B cell (primary cell): ENCODE data around the gene SYT17. TPM values are rescaled to one million over a fixed set of nuclear protein-coding genes. Genes with fewer than 3 reads are reported as not detected.

Source experiments
- ATAC-seq: fragments of 200-7000 bp; cut with Tn5 transposase; one replicate; pipeline ENCODE4 v1.10.0; 2021; ENCODE audit warnings: low read depth, mild to moderate bottlenecking, moderate number of reproducible peaks, moderate library complexity
- CTCF ChIA-PET: fragments of 350-600 bp; sonication (Branson Sonifier 250); formaldehyde crosslinking; loops from one replicate; lab custom pipeline; 2021; ENCODE audit warnings: antibody characterized with exemption, inconsistent platforms; lab: Charles Lee
- POLR2A ChIA-PET: fragments of 350-600 bp; sonication (Branson Sonifier 250); formaldehyde crosslinking; loops from one replicate; lab custom pipeline; 2021; ENCODE audit warnings: antibody characterized with exemption; lab: Charles Lee
- DNase-seq: peaks from one replicate; pipeline ENCODE4 v3.0.0; 2013
- H2AFZ ChIP-seq: 2 replicates; pipeline ENCODE4 v1.6.1; 2012; ENCODE audit warnings: mild to moderate bottlenecking, low read depth, low read length; ENCODE audit not compliant: insufficient read depth, poor library complexity, severe bottlenecking
- H3K27ac ChIP-seq, 2 donors: 1 replicate in 1 of 2; 2 replicates in 1 of 2; pipeline ENCODE4 v1.5.1; 2012 to 2013; ENCODE audit warnings: low read length in 2 of 2, mild to moderate bottlenecking in 2 of 2, moderate library complexity in 1 of 2
- H3K27me3 ChIP-seq, 4 experiments: fragments of 200-600 bp in 1 of 4; sonication (generic) in 1 of 4; replicated peaks in 1 of 4; 1 replicate in 2 of 4; 2 replicates in 2 of 4; pipeline versions ENCODE4 v1.6.1 to v1.7.0; 2013 to 2016; ENCODE audit warnings: low read length in 3 of 4, mild to moderate bottlenecking in 2 of 4, mixed read lengths in 1 of 4, moderate library complexity in 1 of 4; ENCODE audit not compliant: insufficient read depth in 4 of 4, control insufficient read depth in 3 of 4; ENCODE audit errors: control extremely low read depth in 1 of 4
- H3K36me3 ChIP-seq, 2 experiments: replicated peaks in 1 of 2; 1 replicate in 1 of 2; 2 replicates in 1 of 2; pipeline versions ENCODE4 v1.6.1 to v1.7.1; 2013; ENCODE audit warnings: low read length in 1 of 2; ENCODE audit not compliant: insufficient read depth in 2 of 2, control insufficient read depth in 1 of 2; ENCODE audit errors: control extremely low read depth in 1 of 2, extremely low read depth in 1 of 2
- H3K4me1 ChIP-seq, 2 donors: fragments of 200-600 bp in 1 of 2; sonication (generic) in 1 of 2; 1 replicate in 1 of 2; 2 replicates in 1 of 2; pipeline versions ENCODE4 v1.5.1 to v1.6.1; 2013 to 2017; ENCODE audit warnings: low read length in 2 of 2; ENCODE audit not compliant: control insufficient read depth in 2 of 2, insufficient read depth in 2 of 2
- H3K4me2 ChIP-seq: replicated peaks from 2 replicates; pipeline ENCODE3; 2012; ENCODE audit warnings: mild to moderate bottlenecking, low read depth, low read length; ENCODE audit not compliant: poor library complexity, severe bottlenecking
- H3K4me3 ChIP-seq, 5 experiments: fragments of 200-600 bp in 1 of 5; sonication (generic) in 1 of 5; 1 replicate in 3 of 5; 2 replicates in 2 of 5; pipeline versions ENCODE4 v1.5.1 to v1.7.0; 2011 to 2016; ENCODE audit warnings: low read length in 4 of 5, mild to moderate bottlenecking in 4 of 5, low read depth in 2 of 5, control low read depth in 1 of 5, moderate library complexity in 1 of 5; ENCODE audit not compliant: insufficient read depth in 1 of 5; ENCODE audit errors: control extremely low read depth in 1 of 5, extremely low read depth in 1 of 5
- H3K79me2 ChIP-seq: fragments of 200-600 bp; sonication (generic); one replicate; pipeline ENCODE4 v1.6.0; 2016; ENCODE audit warnings: low read length; ENCODE audit not compliant: control insufficient read depth, insufficient read depth
- H3K9ac ChIP-seq: fragments of 200-600 bp; sonication (generic); 2 replicates; pipeline ENCODE4 v1.6.1; 2017; ENCODE audit warnings: mild to moderate bottlenecking, low read length, moderate library complexity
- H3K9me3 ChIP-seq, 3 donors: one replicate each; pipeline versions ENCODE4 v1.6.1 to v1.7.1; 2013; ENCODE audit warnings: low read length in 2 of 3; ENCODE audit not compliant: control insufficient read depth in 2 of 3, insufficient read depth in 1 of 3; ENCODE audit errors: control extremely low read depth in 1 of 3
- H4K20me1 ChIP-seq: 2 replicates; pipeline ENCODE4 v1.6.0; 2012; ENCODE audit warnings: mild to moderate bottlenecking, low read length; ENCODE audit not compliant: insufficient read depth, control insufficient read depth, poor library complexity, severe bottlenecking
- H3K27ac Mint-ChIP-seq: one replicate; pipeline ENCODE4 v1.8.0; 2021; ENCODE audit warnings: mixed read lengths
- H3K27me3 Mint-ChIP-seq: one replicate; pipeline ENCODE4 v1.8.0; 2021; ENCODE audit warnings: mixed read lengths
- H3K4me1 Mint-ChIP-seq: one replicate; pipeline ENCODE4 v1.8.0; 2021; ENCODE audit warnings: mixed read lengths
- H3K4me3 Mint-ChIP-seq: one replicate; pipeline ENCODE4 v1.8.0; 2021; ENCODE audit warnings: mixed read lengths
- H3K9me3 Mint-ChIP-seq: one replicate; pipeline ENCODE4 v1.8.0; 2022; ENCODE audit warnings: mixed read lengths; ENCODE audit not compliant: insufficient read depth
- EZH2 ChIP-seq: IDR thresholded peaks from 2 replicates; pipeline ENCODE4 v1.6.1; 2012; ENCODE audit warnings: borderline replicate concordance, low read depth, mild to moderate bottlenecking, moderate library complexity, low read length; ENCODE audit not compliant: insufficient read depth, poor library complexity, severe bottlenecking
- whole genome bisulfite sequencing: methylation state at CpG from one replicate; pipeline ENCODE4 v1.1.5; 2013; ENCODE audit warnings: missing lambda C conversion rate; ENCODE audit not compliant: insufficient coverage; 5-methylcytosine and 5-hydroxymethylcytosine counted together
- intact Hi-C: fragments of 100-400 bp; cut with micrococcal nuclease; formaldehyde crosslinking; loops from one replicate; pipeline ENCODE4 v1.10.0; 2022
- polyA plus RNA-seq: library from polyadenylated mRNA; depleted of rRNA; stranded (reverse); fragments of >200 nt; gene quantifications from 2 replicates; pipeline ENCODE4 v1.2.3, GENCODE V29; 2012
- total RNA-seq, 2 donors: library from RNA; stranded (reverse); fragments of 120-200 nt in 1 of 2; gene quantifications; 1 replicate in 1 of 2; 2 replicates in 1 of 2; pipeline versions ENCODE4 v1.2.3 to v1.2.4, GENCODE V29; 2013 to 2022
- TF ChIP-seq, protein P1 (sequence below): fragments of 200-600 bp; IDR thresholded peaks from one replicate; pipeline ENCODE4 v1.8.0; 2022; ENCODE audit warnings: antibody characterized with exemption, mild to moderate bottlenecking

Gene SYT17
- total and polyA plus RNA-seq, 2 donors (not counting 1 experiment from before 2014, with no cell fraction given) = 24.9 to 27.7 TPM

DNA sequence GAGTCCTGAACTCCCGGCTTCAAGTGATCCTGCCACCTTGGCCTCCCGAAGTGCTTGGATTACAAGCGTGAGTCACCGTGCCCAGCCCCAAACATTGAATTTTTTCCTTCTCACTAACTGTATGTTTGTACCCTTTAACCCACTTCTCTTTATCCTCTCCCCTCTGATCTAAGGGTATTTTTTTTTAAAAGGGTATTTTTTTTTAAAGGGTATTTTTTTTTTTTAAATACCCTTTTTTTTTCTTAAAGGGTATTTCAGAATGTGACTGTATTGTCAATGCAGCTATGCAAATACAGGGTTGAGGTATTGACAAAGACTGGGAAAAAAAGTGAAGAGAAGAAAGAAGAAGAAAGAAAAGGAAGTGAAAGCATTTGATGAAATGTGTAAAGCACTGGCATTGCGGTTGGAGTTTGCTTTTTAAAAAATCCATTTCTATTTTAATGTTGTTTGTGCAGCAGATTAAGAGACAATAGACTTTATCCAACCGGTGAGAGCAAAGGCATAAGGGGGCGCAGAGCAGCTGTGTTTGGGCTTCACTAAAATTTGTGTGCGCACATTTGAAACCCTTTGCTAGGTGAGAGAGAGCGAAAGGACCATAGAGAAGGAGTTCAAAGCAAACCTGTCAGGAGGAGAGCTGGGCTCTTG, 42.4 kb downstream of the SYT17 start:
- Histone ChIP-seq H3K79me2 (peaks cover 23% of the 10 kb centered on the region), H4K20me1 (no peaks in the 10 kb centered on the region), H3K4me2 (peak overlapping the region; percentile 75), H2AFZ (peak overlapping the region; percentile 71), H3K4me3 (peak overlapping the region in 4 of 5 experiments; percentile 32 to 63 (median 48)), H3K27me3 (no peaks in the 10 kb centered on the region), H3K9me3 (peaks cover 0 to 33% (median 11%) of the 10 kb centered on the region in 3 donors), H3K27ac (peak overlapping the region; percentile 96), H3K4me1 (peaks cover 41 to 71% of the 10 kb centered on the region in 2 donors), H3K9ac (peak overlapping the region; percentile 72), H3K36me3 (no peaks in the 10 kb centered on the region)
- ChIA-PET POLR2A (interaction anchor here (0.6 to 0.7 kb wide), 2 partner anchors 143 to 152 kb away, joined by 3 to 4 read pairs; partner anchors contain the start of gene COQ7), CTCF (interaction anchor here (0.8 to 2.0 kb wide), 7 partner anchors 12 to 292 kb away, joined by 3 to 7 read pairs (median 5); no protein-coding TSS in a partner anchor)
- Mint-ChIP-seq H3K9me3 (peaks cover 3% of the 10 kb centered on the region), H3K4me1 (peaks cover 60% of the 10 kb centered on the region), H3K4me3 (peak overlapping the region; percentile 85), H3K27me3 (no peaks in the 10 kb centered on the region), H3K27ac (peak overlapping the region; percentile 95)
- ATAC-seq (peak; percentile 73), DNase-seq (peak; percentile 85)
- TF ChIP-seq, protein P1, sequence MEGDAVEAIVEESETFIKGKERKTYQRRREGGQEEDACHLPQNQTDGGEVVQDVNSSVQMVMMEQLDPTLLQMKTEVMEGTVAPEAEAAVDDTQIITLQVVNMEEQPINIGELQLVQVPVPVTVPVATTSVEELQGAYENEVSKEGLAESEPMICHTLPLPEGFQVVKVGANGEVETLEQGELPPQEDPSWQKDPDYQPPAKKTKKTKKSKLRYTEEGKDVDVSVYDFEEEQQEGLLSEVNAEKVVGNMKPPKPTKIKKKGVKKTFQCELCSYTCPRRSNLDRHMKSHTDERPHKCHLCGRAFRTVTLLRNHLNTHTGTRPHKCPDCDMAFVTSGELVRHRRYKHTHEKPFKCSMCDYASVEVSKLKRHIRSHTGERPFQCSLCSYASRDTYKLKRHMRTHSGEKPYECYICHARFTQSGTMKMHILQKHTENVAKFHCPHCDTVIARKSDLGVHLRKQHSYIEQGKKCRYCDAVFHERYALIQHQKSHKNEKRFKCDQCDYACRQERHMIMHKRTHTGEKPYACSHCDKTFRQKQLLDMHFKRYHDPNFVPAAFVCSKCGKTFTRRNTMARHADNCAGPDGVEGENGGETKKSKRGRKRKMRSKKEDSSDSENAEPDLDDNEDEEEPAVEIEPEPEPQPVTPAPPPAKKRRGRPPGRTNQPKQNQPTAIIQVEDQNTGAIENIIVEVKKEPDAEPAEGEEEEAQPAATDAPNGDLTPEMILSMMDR = no peak
- no peak for TF ChIP-seq EZH2
- intact Hi-C loops = loop anchor here (1.0 to 5.0 kb wide), 5 partner anchors 43 to 312 kb away; partner anchors contain the start of genes CCP110 and GDE1
- WGBS = 50% methylated on average over 7 of the region's 9 CpGs

DNA sequence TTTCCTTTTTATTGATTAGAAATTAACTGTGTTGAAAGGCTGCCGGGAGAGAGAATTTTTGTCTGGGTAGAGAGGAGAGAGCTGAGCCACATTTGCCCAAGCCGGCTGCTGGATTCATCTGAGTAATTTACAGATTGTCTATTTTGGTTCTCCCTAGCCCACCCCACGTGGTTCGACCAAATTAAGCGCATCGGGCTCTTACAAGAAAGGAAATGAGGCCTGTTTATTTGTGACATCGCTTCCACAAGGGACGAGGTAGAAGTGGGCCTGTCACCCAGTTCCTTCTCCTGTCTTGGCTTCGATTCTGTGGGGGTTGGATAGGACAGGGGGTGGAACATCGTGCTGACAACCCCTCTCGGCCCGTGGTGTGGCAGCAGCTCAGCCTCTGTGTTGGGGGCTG, 42.9 kb downstream of the SYT17 start:
- H3K4me2 ChIP-seq = peak overlapping the region; percentile 75
- no peaks in the 10 kb centered on the region for H3K27me3 Mint-ChIP-seq
- intact Hi-C loops = loop anchor here (1.0 to 5.0 kb wide), 5 partner anchors 44 to 312 kb away; partner anchors contain the start of genes CCP110 and GDE1
- POLR2A ChIA-PET = interaction anchor here (0.6 to 0.7 kb wide), 2 partner anchors 125 to 152 kb away, joined by 4 to 5 read pairs; no protein-coding TSS in a partner anchor
- peak; percentile 49 for ATAC-seq
- H3K9ac ChIP-seq = peak overlapping the region; percentile 72
- no peaks in the 10 kb centered on the region for H3K27me3 ChIP-seq
- H3K79me2 ChIP-seq = peaks cover 27% of the 10 kb centered on the region
- 22% methylated on average over 9 of the region's 12 CpGs for WGBS
- H3K27ac Mint-ChIP-seq = peak overlapping the region; percentile 95
- peak overlapping the region in 4 of 5 experiments; percentile 32 to 63 (median 48) for H3K4me3 ChIP-seq
- TF ChIP-seq, protein P1 = no peak
- no peak for TF ChIP-seq EZH2
- H3K4me1 Mint-ChIP-seq = peaks cover 58% of the 10 kb centered on the region
- peak overlapping the region; percentile 96 for H3K27ac ChIP-seq
- peak overlapping the region; percentile 85 for H3K4me3 Mint-ChIP-seq
- peak; percentile 81 for DNase-seq
- peaks cover 3% of the 10 kb centered on the region for H3K9me3 Mint-ChIP-seq
- no peaks in the 10 kb centered on the region for H4K20me1 ChIP-seq
- CTCF ChIA-PET = interaction anchor here (0.8 to 2.0 kb wide), 6 partner anchors 12 to 291 kb away, joined by 3 to 7 read pairs (median 6); no protein-coding TSS in a partner anchor
- H3K9me3 ChIP-seq = peaks cover 0 to 38% (median 11%) of the 10 kb centered on the region in 3 donors
- H2AFZ ChIP-seq = peak overlapping the region; percentile 71
- H3K36me3 ChIP-seq = no peaks in the 10 kb centered on the region
- H3K4me1 ChIP-seq = peaks cover 41 to 71% of the 10 kb centered on the region in 2 donors
